BE2C (cell line): ENCODE data around the gene FBXO38.

Source experiments
- DNase-seq: peaks from one replicate; pipeline ENCODE4 v3.0.0-alpha.2; 2020
- H3K27me3 ChIP-seq: fragments of 250-450 bp; sonication (Bioruptor Pico); 2 replicates; pipeline ENCODE4 v1.5.1; 2020; ENCODE audit warnings: mild to moderate bottlenecking
- H3K36me3 ChIP-seq: fragments of 250-450 bp; sonication (Bioruptor Pico); 2 replicates; pipeline ENCODE4 v1.5.1; 2020; ENCODE audit warnings: mild to moderate bottlenecking
- H3K4me1 ChIP-seq: fragments of 250-450 bp; sonication (Bioruptor Pico); 2 replicates; pipeline ENCODE4 v1.5.1; 2020
- H3K4me3 ChIP-seq: 2 replicates; pipeline ENCODE4 v1.5.1; 2011; ENCODE audit warnings: low read depth, low read length
- H3K9me3 ChIP-seq: fragments of 250-450 bp; sonication (Bioruptor Pico); 2 replicates; pipeline ENCODE4 v1.5.1; 2020
- TF ChIP-seq, protein P1 (sequence below): IDR thresholded peaks from 2 replicates; pipeline ENCODE4 v1.5.1; 2012; ENCODE audit warnings: mild to moderate bottlenecking, low read depth, low read length

Gene FBXO38

DNA sequence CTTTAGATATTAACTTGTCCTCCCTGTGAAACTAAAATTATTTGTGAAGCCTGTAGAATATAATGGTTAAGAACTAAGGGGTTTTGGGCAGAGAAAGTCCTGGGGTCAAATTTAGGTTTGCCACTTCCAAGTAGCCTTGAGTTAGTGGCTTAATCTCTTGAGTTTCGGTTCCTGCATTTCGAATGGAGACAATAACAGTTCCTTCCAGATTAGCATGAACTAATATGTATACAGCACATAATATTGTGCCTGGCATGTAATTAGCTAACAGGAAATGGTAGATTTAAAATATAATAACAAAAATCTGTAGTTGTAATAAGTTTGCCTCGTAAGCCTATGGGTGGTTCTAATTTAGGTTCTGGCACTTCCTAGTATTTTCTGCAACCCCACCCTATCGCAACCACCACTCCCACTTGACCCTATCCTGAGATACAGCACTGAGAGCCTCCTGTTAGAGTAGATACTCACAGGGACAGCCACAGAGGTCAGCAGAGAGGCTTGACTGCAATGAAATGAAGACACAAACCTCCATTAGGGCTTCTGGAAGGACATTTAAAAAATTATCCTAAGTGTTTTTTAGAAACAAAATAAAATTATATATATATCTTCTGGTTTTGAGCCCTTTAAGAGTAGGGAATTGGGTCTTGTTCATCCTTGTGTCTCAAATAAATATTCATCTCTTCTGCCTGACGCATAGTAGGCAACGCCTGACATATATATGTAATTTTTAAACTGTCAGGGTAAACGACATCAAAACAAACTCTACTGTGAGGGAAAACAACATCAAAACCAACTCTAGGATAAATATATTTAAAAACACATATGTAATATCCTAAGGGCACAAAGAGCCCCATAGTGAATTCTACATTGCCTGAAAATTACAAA, 39.9 kb upstream of the FBXO38 start:
- Histone ChIP-seq H3K4me1 (no peaks in the 10 kb centered on the region), H3K9me3 (no peaks in the 10 kb centered on the region), H3K27me3 (no peaks in the 10 kb centered on the region), H3K4me3 (no peak overlapping the region), H3K36me3 (no peaks in the 10 kb centered on the region)
- no peak for DNase-seq
- TF ChIP-seq, protein P1, sequence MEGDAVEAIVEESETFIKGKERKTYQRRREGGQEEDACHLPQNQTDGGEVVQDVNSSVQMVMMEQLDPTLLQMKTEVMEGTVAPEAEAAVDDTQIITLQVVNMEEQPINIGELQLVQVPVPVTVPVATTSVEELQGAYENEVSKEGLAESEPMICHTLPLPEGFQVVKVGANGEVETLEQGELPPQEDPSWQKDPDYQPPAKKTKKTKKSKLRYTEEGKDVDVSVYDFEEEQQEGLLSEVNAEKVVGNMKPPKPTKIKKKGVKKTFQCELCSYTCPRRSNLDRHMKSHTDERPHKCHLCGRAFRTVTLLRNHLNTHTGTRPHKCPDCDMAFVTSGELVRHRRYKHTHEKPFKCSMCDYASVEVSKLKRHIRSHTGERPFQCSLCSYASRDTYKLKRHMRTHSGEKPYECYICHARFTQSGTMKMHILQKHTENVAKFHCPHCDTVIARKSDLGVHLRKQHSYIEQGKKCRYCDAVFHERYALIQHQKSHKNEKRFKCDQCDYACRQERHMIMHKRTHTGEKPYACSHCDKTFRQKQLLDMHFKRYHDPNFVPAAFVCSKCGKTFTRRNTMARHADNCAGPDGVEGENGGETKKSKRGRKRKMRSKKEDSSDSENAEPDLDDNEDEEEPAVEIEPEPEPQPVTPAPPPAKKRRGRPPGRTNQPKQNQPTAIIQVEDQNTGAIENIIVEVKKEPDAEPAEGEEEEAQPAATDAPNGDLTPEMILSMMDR = no peak

DNA sequence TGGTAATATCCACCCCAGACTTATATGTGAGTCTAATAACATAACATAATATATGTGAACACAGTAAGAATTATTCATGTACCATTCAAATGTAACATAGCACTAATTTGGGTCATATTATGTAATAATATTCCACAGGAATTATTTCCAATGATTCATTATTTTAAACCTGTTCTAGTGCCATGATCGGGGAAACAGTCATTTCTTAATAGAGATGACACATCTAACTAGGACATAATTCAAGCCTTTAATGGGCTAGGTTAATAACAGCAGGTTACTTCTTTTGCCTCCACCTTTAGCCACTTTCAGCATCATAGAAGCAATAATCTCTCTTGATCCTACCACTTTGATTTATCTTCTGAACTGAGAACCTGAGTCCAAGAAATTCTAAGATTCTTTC, 36.1 kb upstream of the FBXO38 start:
- Histone ChIP-seq H3K9me3 (no peaks in the 10 kb centered on the region), H3K27me3 (no peaks in the 10 kb centered on the region), H3K4me3 (no peak overlapping the region), H3K36me3 (no peaks in the 10 kb centered on the region), H3K4me1 (no peaks in the 10 kb centered on the region)
- TF ChIP-seq, protein P1 = no peak
- DNase-seq = no peak

DNA sequence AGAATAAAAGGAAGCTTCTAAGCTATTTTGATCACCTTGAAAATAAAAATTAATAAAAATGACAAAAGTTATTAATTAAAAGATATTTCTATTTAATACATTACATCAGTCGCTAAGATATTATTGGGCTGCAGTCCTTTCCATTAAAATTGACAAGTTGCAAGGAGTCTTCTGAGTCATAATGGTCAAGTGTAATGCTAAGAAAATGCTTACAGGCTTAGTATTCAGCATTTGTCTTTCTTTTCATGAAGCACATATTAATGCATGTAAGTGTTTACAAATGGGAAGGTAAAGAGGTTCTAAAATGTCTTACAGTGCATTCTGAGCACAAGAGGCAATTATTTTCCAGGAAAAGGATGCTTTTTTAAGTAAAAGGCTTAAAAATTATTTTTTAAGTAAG, 31.1 kb upstream of the FBXO38 start:
- Histone ChIP-seq H3K9me3 (no peaks in the 10 kb centered on the region), H3K27me3 (no peaks in the 10 kb centered on the region), H3K4me1 (no peaks in the 10 kb centered on the region), H3K36me3 (no peaks in the 10 kb centered on the region), H3K4me3 (no peak overlapping the region)
- TF ChIP-seq, protein P1 = no peak
- DNase-seq = no peak

DNA sequence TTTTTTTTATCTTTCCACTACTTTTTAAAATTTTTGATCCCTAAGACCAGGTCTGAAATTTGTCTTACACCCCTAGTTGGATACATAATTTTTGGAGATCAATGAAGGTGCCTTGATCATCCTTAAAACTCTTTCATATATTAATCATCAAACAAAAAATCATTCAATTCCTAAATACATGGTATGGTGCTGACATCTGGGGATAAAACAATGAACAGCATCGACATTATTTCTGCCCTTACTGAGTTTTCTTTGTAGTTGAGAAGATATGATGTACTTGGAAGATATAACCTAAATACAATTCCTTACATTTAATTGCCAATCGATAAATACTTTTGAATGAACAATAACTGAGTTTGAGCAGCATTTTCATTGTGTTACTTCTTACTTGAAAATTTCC, 30.1 kb upstream of the FBXO38 start:
- TF ChIP-seq, protein P1 = no peak
- H3K4me3 ChIP-seq = no peak overlapping the region
- DNase-seq = no peak
- no peaks in the 10 kb centered on the region for H3K27me3 ChIP-seq
- no peaks in the 10 kb centered on the region for H3K9me3 ChIP-seq
- no peaks in the 10 kb centered on the region for H3K4me1 ChIP-seq
- no peaks in the 10 kb centered on the region for H3K36me3 ChIP-seq

DNA sequence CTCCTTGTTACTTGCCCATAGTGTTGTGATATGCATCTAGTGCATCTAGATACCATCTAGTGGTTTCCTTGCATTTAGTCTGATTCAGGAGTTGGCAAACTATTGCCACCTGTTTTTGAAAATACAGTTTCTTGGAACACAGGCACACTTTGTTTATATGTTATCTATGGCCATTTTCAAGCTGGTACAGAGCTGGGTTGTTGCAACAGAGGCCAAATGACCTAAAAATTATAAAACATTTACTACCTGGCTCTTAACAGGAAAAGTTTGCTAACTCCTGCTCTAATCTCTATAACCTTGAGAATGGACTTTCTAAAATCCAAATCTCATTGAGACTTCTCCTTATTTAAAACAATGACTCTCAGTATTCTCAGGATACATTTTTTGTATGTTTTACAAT, 19.4 kb upstream of the FBXO38 start:
- Histone ChIP-seq H3K4me1 (no peaks in the 10 kb centered on the region), H3K36me3 (no peaks in the 10 kb centered on the region), H3K27me3 (no peaks in the 10 kb centered on the region), H3K4me3 (no peak overlapping the region), H3K9me3 (no peaks in the 10 kb centered on the region)
- no peak for DNase-seq
- TF ChIP-seq, protein P1 = no peak

DNA sequence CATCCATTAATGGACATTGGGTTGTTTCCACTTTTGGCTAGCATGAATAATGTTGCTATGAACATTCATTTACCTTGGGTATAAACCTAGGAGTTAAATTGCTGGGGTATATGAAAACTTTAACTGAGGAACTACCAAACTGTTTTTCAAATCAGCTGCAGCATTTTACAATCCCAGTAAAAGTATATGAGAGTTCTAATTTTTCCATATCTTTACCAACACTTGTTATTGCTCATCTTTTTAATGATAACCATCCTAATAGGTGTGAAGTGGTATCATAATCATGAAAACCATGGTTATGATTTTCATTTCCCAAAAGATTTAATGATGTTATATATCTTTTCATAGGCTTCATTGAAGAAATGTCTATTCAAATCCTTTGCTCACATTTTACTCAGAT, 15.5 kb upstream of the FBXO38 start:
- no peak for DNase-seq
- Histone ChIP-seq H3K9me3 (no peaks in the 10 kb centered on the region), H3K36me3 (no peaks in the 10 kb centered on the region), H3K27me3 (no peaks in the 10 kb centered on the region), H3K4me3 (no peak overlapping the region), H3K4me1 (no peaks in the 10 kb centered on the region)
- TF ChIP-seq, protein P1 = no peak
